Measurements from ENCODE around the gene ZNF783.

GRCh38 chr7:149307775-149308501, 45.9 kb downstream of the ZNF783 start:
- TF ChIP-seq CTCF (IDR thresholded peaks at IDR 0.05; ENCODE audit: insufficient read depth, low read length, poor library complexity, severe bottlenecking) (no peak), EZH2phosphoT487 (conservative IDR thresholded peaks at IDR 0.05; ENCODE audit: low read length) (no peak)

Data from SU-DHL-6 (cell line).